Esophagus muscularis mucosa (tissue), 3 donors: ENCODE results near the gene SCNN1B.

Source experiments
- CTCF ChIP-seq, 3 experiments: fragments of 200-600 bp in 2 of 3; fragments of 450-650 bp in 1 of 3; sonication (generic) in 2 of 3; IDR thresholded peaks; one replicate each; pipeline ENCODE4 v1.5.1; 2017 to 2019; ENCODE audit warnings: antibody characterized with exemption in 3 of 3, mild to moderate bottlenecking in 2 of 3, moderate library complexity in 1 of 3
- POLR2AphosphoS5 ChIP-seq, 2 donors: sonication (generic); formaldehyde crosslinking; IDR thresholded peaks; one replicate each; pipeline ENCODE4 v1.6.1; 2017; ENCODE audit warnings: antibody characterized with exemption in 2 of 2

- no peak for TF ChIP-seq CTCF (IDR thresholded peaks at IDR 0.05)
- no peak for TF ChIP-seq POLR2AphosphoS5 (IDR thresholded peaks at IDR 0.05)
Observed at GRCh38 chr16:23334457-23334853, 32.4 kb downstream of the SCNN1B start.
